AG08395 (cell line): ENCODE measurements around the gene SNCG.
"Not testable (repeated sequence)": the region's sequence is repeated elsewhere in the genome, so short reads cannot be mapped to it uniquely, and the experiment has no call there.

Source experiments
- DNase-seq: peaks from one replicate; pipeline ENCODE4 v3.0.0; 2012; ENCODE audit warnings: mixed read lengths, low spot score

SNCG gene

DNA sequence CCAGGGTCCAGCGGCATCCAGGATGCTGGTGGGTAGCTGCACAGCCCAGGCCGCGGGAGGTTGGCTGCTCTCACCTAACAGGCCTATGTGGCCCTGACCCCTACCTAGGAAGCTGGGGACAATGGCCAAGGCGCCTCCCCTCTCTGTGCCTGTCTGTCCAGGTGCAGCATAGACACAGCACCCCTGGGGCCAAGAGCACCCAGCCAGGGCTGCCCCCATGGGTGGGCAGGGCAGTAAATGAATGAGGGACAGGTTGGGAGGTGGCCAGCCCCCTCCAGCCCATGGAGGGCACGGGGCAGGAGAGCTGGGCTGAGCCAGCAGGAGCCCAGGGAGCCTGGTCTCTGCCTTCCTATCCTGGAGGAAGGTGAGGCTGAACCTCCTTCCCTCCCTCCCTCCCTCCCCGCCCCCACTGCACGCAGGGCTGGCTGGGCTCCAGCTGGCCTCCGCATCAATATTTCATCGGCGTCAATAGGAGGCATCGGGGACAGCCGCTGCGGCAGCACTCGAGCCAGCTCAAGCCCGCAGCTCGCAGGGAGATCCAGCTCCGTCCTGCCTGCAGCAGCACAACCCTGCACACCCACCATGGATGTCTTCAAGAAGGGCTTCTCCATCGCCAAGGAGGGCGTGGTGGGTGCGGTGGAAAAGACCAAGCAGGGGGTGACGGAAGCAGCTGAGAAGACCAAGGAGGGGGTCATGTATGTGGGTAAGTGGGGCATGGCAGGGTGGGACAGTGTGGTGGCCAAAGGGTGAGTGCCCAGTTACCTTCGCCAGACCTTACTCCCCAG is at the start of gene SNCG:
Gene SNCG, plus strand, starts transcription at position 484 of the 785 bp plus-strand sequence. Its CDS starts 99 bp downstream, at position 583.
- no peak for DNase-seq

- no peak for DNase-seq
Observed at GRCh38 chr10:86914734-86915133, 43.7 kb upstream of the SNCG start.

GRCh38 chr10:86918022-86918471 is 40.4 kb upstream of the SNCG start:
- peak; percentile 23 for DNase-seq

DNA sequence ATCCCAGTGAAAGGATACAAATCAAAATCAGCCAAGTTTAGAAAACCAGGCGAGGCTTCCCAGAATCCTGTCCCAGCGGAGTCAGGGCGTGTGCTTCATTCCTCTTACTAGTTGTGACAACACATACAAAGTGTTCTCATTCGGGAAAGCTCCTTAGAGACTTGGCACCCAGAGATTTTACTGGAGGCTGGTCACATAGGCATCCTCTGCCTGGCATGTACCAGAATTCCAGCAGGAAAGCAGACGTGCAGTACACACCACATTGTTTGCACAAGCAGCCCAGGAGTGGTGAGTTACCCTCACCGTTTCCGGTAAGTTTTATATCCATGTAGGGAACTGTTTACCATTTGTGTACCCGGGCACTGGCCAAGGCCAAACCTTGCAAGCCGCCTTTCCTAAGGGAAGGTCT is 35.8 kb upstream of the SNCG start:
- no peak for DNase-seq

DNA sequence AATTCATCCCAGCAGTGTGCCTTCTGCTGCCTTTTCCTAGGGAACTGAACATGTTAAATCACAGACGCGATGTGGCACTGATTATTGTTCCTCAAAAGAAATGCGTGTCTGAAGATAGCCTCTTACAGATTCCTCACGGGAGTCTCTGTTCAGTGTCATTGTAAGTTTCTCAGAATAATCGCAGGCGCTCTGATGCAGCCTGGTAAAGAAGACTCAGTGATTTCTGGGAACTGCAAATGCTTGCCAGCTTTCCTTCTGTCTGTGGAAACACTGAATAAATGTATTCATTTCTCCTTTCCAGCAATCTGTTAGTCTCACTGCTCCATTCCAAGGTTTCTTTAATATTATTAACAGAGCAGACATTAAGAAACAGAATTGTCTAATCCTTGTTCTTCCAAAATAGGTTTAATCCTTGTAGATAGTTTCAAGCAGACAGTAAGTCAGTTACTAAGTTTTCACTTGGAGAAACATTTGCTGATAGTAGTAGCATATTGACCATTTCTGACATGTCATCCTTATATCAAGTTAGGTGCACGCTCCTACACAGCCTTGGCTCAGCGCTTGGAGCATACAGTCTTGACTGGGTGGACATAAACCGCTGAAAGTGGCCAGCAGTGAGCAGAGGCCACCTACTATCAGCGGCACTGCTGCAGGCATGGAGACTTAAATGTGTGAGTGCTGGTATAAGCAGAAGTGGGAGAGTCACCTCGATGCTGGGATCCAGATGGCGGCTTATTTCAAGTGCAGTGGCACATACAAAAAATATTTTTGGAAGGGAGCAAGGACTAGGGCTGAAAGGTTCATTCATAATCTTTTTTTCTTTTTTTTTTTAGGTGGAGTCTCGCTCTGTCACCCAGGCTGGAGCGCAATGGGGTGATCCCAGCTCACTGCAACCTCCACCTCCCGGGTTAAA is 28.7 kb upstream of the SNCG start:
- DNase-seq = no peak

- DNase-seq = peak; percentile 25
Observed at GRCh38 chr10:86931872-86932271, 26.5 kb upstream of the SNCG start.

DNA sequence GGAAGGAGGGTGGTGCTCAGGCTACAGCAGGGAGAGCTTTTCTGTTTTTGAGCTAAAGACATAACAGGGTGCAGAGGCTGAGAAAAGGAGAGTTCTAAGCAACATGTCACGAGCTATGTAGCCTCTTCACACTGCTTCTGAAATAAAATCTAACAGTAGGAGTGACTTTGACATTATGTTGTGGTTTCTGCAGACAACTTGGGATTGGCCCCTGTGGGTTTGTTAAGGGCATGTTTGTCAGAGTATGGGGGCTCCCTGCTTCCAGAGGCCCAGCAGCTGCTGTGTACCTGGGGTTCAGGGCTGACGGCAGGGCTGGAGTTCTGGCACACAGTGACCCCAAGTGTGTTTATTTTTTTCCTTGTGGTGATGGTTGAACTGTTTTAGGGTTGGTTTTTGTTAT is 25.7 kb upstream of the SNCG start:
- DNase-seq = no peak

DNA sequence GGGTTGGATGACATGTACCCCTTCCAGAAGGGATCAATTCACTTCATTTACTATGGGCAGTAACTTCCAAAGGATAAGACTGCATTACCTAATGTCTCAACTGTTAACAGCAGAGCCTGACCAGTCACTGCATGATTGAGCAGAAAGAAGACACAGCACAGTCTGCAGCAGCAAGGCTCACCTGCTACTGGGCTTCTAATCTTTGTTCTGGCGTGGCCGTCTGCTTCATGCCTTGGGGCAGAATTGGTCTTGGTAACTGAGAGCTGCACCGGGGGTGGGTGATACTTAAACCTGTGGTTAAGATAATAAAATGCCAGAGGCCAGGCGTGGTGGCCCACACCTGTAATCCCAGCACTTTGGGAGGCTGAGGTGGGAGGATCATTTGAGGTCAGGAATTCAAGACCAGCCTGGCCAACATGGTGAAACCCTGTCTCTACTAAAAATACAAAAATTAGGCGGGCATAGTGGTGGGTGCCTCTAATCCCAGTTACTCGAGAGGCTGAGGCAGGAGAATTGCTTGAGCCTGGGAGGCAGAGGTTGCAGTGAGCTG is 24.2 kb upstream of the SNCG start:
- DNase-seq = not testable (repeated sequence)

DNA sequence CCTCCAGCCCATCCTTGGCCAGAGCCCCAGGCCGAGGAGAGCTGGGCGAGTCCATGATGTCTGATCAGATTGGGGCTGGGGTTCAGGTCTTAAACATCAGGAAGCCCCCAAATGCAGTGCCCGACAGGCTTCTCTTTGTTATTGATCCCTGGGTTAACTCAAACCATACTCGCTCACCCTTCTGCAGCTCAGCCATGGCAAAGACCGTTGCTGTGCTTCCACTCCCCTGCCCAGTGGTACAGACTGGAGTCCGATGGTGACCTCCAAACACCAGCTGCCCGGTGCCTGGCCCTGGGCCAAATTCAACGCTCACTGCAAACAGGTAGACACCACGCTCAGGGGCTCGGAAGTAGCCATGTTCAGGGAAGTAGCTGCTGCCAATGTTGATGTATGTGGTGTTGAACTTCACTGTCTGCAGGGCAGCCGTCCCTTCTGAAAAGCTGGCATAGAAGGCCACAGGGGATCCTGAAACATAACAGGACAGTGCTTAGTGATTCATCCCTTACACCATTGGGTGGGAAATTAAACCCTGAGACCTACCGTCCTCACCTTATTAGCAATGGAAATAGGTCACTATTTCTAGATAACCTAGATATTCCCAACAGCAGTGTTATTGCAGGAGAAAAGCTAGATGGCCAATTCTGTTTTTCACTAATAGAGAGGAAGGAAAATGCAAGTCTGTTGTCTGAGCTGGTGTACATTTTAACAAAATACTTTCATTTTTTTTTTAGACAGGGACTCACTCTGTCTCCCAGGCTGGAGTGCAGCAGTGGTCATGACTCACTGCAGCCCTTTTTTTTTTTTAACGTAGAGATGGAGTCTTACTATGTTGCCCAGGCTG is 21.5 kb upstream of the SNCG start:
- DNase-seq = peak; percentile 33

DNA sequence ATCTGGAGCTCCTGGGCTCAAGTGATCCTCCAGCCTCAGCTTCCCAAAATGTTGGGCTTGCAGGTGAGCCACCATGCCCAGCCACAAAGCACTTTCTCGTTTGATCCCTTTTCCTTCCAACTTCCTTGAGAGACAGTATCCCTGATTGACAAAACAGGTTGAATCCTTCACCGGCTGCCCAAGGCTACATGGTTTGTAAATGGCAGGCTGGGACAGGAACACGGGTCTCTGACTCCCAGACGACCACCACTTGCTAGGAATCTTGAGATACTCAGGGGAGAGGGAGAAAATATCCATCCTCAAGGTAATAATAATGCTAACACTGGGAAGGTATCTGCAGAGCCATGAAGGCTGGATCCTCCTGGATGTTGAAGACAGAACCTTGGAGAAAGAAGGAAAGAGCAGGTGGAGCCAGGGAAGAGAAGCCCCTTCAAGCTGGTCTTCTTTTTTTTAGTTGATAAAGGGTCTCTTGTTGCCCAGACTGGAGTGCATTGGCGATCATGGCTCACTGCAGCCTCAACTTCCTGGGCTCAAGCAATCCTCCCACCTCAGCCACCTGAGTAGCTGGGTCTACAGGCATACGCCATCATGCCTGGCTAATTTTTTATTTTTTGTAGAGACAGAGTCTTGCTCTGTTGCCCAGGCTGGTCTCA is 20.8 kb upstream of the SNCG start:
- no peak for DNase-seq

- no peak for DNase-seq
Observed at GRCh38 chr10:86938260-86938659, 20.1 kb upstream of the SNCG start.

DNA sequence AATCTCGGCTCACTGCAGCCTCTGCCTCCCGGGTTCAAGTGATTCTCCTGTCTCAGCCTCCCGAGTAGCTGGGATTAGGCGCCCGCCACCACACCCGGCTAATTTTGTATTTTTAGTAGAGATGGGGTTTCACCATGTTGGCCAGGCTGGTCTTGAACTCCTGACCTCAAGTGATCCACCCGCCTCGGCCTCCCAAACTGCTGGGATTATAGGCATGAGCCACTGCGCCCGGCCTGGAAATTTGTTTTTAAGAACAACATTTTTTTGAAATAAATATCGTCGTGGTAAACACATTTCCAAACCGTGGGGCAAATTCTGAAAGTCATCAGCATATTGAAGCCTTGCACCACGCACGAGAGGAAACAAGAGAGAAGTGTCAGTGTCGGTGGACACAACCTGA is 18.3 kb upstream of the SNCG start:
- DNase-seq = not testable (repeated sequence)

GRCh38 chr10:86940677-86941076 is 17.7 kb upstream of the SNCG start:
- DNase-seq = no peak

GRCh38 chr10:86941426-86941825 is 17.0 kb upstream of the SNCG start:
- no peak for DNase-seq

DNA sequence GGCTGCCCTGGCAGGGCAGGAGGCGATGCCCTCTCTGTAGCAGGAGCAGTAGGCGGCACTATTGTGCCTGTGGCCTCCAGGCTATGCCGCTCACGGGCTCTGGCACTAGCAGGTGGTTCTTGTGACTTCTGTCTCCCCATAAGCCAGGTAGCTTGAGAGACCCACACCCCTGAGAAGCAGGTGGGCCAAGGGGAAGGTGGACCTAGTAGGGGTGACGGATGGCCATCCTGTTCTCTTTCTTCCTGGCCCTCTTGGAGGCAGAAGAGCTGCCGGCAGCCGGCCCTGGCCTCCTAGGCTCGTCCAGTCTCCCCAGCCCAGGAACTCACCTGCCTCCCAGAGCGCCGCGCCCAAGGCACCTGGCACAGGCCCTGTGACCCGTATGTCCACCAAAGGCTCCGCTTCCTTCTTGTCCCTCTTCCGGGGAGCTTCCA is 16.4 kb upstream of the SNCG start:
- no peak for DNase-seq

DNA sequence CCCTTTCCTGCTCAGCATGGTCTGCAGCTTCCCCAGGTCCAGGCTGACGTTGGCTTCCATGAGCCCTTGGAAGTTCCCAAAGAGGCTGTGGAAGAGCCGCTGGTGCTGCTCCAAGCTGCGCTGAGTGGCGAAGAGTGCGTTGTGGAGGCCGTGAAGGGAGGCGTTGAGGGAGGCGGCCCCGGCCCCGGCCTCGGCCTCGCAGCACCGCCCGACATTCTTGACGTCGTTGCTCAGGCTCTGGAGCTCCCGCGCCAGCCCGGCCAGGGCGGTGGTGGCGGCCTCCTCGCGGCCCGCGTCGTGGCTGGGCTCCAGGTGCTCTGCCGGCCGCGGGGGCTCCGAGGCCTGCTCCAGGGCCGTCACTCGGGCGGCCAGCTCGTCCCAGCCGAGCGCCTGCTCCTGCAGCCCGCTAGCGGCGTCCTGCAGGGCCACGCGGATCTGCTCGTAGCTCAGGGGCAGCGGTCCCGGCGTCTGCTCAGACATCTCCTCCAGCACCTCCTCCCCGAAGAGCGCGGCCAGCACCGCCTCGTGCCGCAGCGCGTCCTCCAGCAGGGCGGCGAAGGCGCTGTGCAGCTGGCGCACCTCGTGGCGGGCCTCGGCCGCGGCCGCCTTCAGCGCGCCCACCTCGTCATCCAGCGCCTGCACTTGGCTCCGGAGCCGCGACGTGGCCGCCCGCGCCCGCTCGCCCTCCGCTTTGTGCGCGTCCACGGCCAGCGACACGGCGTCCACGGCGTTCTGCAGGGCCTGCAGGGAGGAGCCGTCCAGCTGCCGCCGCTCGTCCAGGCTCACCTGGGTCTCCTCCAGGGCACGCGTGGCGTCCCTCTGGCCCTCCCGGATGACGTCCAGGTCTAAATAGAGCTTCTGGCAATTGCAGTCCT is 15.7 kb upstream of the SNCG start:
- no peak for DNase-seq

- no peak for DNase-seq
Observed at GRCh38 chr10:86943316-86944030, 14.9 kb upstream of the SNCG start.

- no peak for DNase-seq
Observed at GRCh38 chr10:86944031-86944419, 14.4 kb upstream of the SNCG start.

DNA sequence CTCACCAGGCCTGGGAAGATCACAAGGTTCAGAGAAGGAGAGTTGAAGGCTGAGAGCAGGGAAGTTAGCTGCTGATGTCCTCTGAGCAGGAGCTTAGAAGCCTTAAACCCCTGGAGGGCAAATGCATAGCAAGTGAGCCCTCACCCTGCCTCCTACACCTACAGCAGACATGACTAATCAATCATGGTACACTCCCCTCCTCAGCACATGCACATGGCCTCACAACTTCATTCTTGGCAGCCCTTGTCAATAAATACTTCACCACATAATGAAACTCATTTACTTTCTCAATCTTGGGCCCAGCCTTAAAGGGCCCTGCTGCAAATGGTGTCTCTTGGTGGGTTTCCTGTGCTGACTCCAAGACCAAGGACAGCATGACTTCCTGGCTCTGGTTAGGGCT is 13.9 kb upstream of the SNCG start:
- no peak for DNase-seq

DNA sequence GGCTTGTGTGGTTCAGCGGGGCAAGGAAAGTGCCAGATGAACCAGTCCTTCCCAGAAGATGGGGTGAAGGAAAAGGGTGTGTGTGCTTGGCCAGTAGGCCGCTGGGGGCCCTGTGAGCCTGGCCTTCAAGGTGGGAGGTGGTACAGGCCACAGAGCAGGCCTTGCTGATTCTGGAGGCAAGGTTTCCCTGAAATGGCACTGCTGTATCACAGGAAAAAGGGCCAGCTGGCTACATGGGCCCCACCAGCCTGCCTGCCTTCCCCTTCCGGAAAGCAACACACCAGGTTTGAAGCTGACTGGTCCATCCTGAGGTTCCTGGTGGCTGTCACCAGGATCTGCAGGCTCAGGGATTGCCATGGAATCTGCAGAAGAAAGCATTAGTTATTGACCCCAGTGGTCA is 13.5 kb upstream of the SNCG start:
- DNase-seq = no peak
